NCI-H2227 treated with DMSO at 0.1 percent for 48 hours (cell line): Measurements from ENCODE around the gene IER5L.
"Not testable (repeated sequence)": the region's sequence is repeated elsewhere in the genome, so short reads cannot be mapped to it uniquely, and the experiment has no call there.

Experiments
- DNase-seq: peaks from one replicate; lab custom pipeline; 2025; lab: John Stamatoyannopoulos, UW

IER5L gene

DNA sequence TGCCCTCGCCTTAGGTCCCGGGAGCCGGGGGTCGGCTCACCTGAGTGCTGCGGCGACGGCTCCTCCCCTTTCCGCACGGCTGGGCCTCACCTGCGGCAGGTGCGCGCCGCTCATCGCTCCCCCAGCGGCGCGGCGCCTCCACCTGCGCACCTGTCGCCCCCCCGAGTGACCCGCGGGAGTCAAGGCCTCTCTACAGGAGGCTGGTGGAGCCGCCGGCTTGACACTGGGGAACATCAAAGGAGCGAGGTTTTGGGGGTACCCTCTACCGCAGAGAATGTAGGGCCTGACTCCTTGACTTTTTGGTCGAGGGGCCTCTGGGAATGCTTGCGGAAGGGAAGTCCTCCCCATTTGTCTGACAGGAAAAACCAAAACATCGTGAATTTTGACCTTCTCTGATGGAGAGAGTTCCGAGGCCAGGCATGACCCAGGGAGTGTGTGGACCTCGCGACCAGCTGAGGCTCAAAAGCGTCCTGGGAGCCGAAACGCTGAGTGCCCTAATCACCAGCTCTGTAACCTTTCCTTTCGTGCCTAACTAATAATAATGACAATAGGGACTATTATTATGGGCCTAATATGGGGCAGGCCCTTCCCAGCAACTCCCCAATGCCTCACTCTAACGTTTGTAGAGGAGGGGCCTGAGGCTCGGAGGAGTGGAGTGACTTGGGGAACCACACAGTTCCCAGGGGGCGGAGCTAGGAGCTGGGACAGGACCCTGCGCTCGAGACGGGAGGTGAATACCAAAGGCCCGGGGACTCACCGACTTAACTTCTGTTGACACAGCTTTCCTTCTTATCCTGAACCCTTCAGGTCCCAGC lies 714 bp upstream of the IER5L start:
- no peak for DNase-seq

- DNase-seq: no peak
These were observed 644 bp downstream of the IER5L start for GRCh38 chr9:129177443-129177790.

DNA sequence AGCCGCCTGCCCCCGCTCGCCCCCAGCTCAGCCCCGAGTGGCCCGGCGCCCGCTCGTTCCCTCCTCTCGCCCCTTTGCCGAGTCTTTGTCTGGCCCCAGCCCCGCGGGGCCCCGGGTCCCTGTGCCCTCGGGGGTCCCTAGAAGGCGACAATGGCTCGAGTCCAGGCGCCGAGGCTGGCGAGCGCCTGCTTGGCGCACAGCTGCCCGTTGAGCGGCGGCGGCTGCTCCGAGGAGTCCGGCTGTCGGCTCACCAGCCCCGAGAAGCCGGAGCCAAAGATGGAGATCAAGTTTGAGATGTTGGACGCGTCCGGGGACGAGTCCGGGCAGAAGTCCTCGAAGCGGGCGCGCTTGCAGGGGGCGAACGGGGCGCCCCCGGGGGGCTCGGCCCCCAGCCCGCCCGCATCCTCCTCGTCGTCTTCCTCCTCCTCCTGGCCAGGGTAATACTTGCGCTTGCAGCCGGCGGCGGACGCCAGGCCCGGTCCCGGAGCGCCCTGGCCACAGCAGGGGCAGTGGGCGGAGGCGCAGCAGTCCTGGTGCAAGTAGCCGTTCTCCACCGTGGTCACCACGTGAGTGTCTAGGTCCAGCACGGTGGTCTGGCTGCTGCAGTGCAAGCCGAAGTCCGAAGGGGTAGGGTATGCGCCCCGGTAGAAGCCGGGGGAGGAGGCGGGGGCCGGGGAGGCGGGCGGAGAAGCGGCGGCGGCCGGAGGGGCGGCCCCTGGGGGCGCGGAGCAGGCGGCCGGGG lies 1.2 kb downstream of the IER5L start:
- no peak for DNase-seq

- peak; percentile 33 for DNase-seq
These were observed 2.0 kb downstream of the IER5L start for GRCh38 chr9:129175825-129176633.

GRCh38 chr9:129175515-129175824 lies 2.6 kb downstream of the IER5L start:
- no peak for DNase-seq

- DNase-seq: no peak
These were observed 3.1 kb downstream of the IER5L start for GRCh38 chr9:129174724-129175514.

DNA sequence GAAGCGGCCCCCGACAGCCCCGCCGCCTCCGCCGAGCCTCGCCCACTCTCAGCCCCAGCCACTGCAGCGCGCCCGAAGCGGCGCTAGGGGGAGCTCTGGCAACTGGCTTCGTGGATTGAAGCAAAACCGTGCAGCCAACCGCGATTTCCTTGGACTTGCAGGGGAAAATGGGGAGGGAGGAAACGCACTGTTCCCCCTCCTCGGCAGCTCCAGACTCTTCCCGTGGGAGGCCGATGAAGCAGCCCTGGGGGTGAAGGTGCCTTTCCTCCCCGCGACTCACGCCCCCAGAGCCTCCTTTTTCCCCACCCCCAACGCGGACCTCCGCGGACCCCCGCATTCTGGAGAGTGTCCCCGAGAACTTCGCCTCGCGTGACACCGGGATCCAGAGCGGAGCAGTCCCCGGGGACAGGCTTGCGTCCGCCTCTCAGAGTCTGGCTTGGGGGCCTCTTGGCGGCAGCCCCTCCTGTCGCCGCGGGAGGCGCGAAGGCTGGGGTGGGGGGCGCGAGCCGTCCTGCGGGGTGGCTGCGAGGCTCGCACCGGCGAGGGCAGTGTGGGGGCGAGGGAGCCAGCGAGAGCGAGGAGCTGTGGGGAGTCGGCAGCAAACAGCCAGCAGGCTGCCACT lies 3.8 kb downstream of the IER5L start:
- peak; percentile 65 for DNase-seq

- no peak for DNase-seq
These were observed 4.6 kb downstream of the IER5L start for GRCh38 chr9:129173296-129174101.

- DNase-seq: no peak
These were observed 5.2 kb downstream of the IER5L start for GRCh38 chr9:129172816-129173215.

- no peak for DNase-seq
These were observed 5.9 kb downstream of the IER5L start for GRCh38 chr9:129171993-129172751.

- DNase-seq: no peak
These were observed 7.8 kb downstream of the IER5L start for GRCh38 chr9:129170229-129170628.

DNA sequence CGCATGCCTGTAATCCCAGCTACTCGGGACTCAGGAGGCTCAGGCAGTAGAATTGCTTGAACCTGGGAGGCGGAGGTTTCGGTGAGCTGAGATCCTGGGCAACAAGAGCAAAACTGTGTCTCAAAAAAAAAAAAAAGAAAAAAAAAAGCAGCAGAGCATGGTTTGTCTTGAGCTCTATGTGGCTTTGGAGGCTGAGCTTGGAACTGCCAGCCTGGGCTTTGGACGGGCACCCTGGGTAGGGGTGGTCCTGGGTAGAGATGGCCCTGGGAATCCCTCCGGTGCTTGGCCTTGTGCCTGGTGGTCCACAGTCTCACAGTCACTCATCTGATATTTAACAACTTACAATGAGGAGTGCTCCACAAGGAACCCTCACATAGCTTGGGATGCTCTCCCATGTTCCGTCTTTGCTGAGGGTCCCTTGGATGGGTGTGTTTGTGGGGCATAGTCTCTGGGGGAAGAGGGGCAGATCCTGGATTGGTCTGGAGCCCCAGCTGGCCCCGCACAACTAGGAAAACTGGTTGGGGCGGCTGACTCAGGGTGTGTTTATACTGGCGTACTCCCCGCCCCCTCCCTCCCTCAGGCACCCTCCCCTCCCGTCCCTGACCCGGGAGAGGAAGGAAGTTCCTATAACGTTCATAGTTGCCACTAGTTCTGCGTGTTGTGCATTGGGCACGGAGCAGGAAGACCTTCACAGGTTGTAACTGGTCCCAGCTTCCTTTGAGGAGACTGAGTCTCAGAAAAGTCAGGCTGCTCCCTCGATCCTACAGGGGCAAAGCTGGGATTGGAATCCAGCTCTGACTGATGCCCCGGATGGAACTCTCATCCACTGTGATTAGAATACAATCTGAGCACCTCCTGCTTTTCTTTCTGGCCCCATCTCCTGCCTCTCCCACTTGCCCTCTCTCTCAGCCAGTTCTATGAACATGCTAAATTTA lies 11.2 kb downstream of the IER5L start:
- DNase-seq: no peak

- no peak for DNase-seq
These were observed 12.9 kb downstream of the IER5L start for GRCh38 chr9:129165198-129165597.

- DNase-seq: no peak
These were observed 13.7 kb downstream of the IER5L start for GRCh38 chr9:129164246-129164930.

DNA sequence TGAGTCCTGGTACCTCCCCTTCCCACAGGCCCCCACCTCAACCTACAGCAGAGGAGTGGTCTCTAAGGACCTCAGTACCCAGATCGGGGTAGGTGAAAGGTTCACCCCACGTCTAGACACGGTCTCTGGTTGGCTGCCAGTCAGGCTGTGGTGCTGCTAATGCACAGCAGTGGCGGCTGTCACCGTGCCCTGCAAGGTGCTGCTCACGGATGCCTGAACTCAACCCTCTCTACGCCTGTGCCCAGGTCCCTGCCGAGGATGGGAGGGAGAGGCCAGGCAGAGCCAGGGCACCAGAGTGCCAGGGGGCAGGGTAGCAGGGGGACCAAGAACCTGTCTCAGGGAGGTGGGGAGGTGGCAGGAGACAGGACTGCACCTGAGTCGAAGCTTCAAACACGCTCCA lies 14.3 kb downstream of the IER5L start:
- no peak for DNase-seq

DNA sequence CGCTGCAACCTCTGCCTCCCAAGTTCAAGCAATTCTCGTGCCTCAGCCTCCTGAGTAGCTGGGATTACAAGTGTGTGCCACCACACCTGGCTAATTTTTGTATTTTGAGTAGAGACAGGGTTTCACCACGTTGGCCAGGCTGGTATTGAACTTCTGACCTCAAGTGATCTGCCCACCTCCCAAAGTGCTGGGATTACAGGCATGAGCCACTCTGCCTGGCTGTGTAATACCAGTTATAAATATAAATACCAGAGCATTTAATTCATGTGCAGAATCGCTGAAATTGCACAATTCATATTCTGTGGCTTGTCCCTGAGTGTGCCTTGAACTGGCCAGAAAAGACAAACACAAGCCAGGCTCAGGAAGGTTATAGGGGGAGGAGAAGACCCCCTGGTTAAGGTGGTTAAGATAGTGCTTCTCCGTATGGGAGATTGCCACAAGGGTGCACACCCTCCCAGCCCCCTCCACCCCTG lies 14.8 kb downstream of the IER5L start:
- DNase-seq: not testable (repeated sequence)

GRCh38 chr9:129162497-129163197 lies 15.4 kb downstream of the IER5L start:
- no peak for DNase-seq

- no peak for DNase-seq
These were observed 16.6 kb downstream of the IER5L start for GRCh38 chr9:129161534-129161837.
